ENCODE results near the gene DIPK1A.

The DIPK1A gene

DNA sequence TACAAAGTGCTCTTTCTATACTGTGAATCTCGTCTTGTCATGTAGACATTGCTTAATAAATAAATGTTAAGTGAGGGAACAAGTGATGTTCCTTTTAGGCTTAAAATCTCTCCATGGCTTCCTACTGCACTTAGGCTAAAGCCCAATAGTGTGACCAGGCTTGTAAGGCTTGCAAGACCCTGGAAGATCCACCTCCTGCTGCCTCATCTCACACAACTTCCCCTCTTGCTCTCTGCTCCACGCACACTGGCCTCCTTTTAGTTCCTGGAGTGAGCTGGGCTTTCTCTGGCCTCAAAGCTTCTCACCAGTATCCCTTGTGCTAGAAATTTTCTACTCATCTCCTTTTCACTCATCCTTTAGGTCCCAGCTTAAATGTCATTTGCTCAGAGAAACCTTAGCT, 41.5 kb upstream of the DIPK1A start:
- H3K27ac ChIP-seq, result no peak overlapping the region
- no peaks in the 10 kb centered on the region for H3K36me3 ChIP-seq
- TF ChIP-seq, protein P1, sequence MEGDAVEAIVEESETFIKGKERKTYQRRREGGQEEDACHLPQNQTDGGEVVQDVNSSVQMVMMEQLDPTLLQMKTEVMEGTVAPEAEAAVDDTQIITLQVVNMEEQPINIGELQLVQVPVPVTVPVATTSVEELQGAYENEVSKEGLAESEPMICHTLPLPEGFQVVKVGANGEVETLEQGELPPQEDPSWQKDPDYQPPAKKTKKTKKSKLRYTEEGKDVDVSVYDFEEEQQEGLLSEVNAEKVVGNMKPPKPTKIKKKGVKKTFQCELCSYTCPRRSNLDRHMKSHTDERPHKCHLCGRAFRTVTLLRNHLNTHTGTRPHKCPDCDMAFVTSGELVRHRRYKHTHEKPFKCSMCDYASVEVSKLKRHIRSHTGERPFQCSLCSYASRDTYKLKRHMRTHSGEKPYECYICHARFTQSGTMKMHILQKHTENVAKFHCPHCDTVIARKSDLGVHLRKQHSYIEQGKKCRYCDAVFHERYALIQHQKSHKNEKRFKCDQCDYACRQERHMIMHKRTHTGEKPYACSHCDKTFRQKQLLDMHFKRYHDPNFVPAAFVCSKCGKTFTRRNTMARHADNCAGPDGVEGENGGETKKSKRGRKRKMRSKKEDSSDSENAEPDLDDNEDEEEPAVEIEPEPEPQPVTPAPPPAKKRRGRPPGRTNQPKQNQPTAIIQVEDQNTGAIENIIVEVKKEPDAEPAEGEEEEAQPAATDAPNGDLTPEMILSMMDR (IDR thresholded peaks at IDR 0.05; ENCODE audit: low read depth, low read length), result no peak
- no peak overlapping the region for H3K4me3 ChIP-seq (ENCODE audit: low read depth, low read length)
- no peaks in the 10 kb centered on the region for H3K9me3 ChIP-seq (ENCODE audit: severe bottlenecking)
- DNase-seq, result no peak
- H3K27me3 ChIP-seq (ENCODE audit: insufficient read depth, low read depth, severe bottlenecking), result no peaks in the 10 kb centered on the region

DNA sequence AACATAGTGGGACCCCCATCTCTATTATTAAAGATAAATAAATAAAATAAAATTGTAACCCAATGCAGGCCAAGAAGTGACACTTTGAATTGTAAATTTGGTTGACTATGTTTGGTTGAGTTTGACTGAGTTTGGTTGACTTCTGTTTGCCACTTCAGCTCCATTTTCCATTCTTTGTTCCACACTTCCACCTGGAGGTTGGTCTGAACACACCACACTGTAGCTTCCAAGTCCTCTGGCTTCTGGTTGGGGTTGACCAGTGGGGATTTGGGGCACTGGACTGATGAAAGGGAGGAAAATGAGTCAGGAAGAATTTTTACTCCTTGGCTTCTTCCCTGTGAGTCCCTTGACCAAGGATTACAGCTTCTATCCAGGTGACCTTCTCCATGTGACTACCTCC, 40.6 kb upstream of the DIPK1A start:
- H3K27ac ChIP-seq, result no peak overlapping the region
- no peaks in the 10 kb centered on the region for H3K27me3 ChIP-seq (ENCODE audit: insufficient read depth, low read depth, severe bottlenecking)
- TF ChIP-seq, protein P1 (IDR thresholded peaks at IDR 0.05; ENCODE audit: low read depth, low read length), result no peak
- H3K4me3 ChIP-seq (ENCODE audit: low read depth, low read length), result no peak overlapping the region
- H3K36me3 ChIP-seq, result no peaks in the 10 kb centered on the region
- no peaks in the 10 kb centered on the region for H3K9me3 ChIP-seq (ENCODE audit: severe bottlenecking)
- no peak for DNase-seq

DNA sequence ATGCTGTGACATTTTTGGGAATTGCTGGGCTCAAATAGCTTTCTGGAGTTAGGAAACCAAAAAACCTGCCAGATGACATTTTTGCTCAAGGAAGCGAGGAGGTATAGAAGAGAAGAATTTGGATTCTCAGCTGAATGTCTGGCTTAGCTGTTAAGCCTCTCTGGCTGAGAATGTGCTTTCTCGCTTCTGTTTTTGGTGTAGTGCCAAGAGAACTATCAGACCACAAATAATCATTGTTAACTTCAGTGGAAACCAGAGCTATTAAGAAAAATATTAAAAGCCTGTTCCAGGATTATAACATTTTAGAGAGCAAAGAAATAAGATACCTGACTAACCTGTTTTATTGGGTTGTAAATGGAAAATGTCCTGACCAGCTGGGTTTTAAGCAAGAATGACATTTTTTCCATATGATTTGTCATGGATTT, 39.5 kb upstream of the DIPK1A start:
- H3K9me3 ChIP-seq (ENCODE audit: severe bottlenecking), result no peaks in the 10 kb centered on the region
- H3K27ac ChIP-seq, result no peak overlapping the region
- TF ChIP-seq, protein P1 (IDR thresholded peaks at IDR 0.05; ENCODE audit: low read depth, low read length), result no peak
- DNase-seq, result no peak
- no peaks in the 10 kb centered on the region for H3K27me3 ChIP-seq (ENCODE audit: insufficient read depth, low read depth, severe bottlenecking)
- no peaks in the 10 kb centered on the region for H3K36me3 ChIP-seq
- no peak overlapping the region for H3K4me3 ChIP-seq (ENCODE audit: low read depth, low read length)

DNA sequence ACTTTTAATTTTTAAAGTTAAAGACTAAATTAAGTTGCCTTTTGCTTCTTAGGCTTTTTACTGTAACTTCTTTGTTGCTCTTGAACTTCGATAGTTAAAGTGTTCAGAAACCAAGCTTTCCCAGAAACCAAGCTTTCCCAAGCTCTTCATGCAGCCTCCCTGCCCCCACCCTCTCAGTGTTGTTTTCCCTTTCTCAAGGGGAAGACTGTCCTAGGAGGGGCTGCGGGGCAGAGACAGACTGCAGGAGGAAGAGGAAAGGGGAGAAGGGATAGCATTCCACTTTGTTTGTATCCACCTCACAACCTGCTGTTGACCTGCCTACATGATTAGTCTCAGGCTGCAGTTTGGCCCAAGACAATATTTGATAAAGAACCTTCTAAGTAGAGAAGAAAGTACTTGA, 39.0 kb upstream of the DIPK1A start:
- Histone ChIP-seq H3K4me3 (ENCODE audit: low read depth, low read length) (no peak overlapping the region), H3K36me3 (no peaks in the 10 kb centered on the region), H3K27me3 (ENCODE audit: insufficient read depth, low read depth, severe bottlenecking) (no peaks in the 10 kb centered on the region), H3K27ac (no peak overlapping the region), H3K9me3 (ENCODE audit: severe bottlenecking) (no peaks in the 10 kb centered on the region)
- DNase-seq, result peak; percentile 13
- TF ChIP-seq, protein P1 (IDR thresholded peaks at IDR 0.05; ENCODE audit: low read depth, low read length), result no peak

DNA sequence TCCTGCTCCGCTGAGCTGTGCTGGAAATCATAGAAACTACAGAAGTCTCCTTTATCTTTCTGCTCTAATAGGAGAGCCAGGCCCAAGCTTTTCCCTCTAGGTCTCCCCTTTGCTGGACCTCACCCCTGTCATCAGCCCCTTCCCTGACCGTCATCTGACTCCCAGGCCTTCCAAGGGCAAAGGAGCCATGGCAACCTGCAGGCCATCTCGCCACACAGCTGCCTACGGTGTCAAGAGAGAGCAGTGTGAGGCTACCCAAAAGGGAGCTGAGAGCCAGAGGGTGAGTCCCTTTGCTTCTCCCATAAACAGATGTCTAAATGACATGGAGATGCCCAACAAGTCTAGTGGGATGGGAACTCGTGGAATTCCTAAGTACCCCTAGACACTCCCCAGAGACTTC, 37.6 kb upstream of the DIPK1A start:
- Histone ChIP-seq H3K4me3 (ENCODE audit: low read depth, low read length) (no peak overlapping the region), H3K27ac (no peak overlapping the region), H3K27me3 (ENCODE audit: insufficient read depth, low read depth, severe bottlenecking) (no peaks in the 10 kb centered on the region), H3K36me3 (no peaks in the 10 kb centered on the region), H3K9me3 (ENCODE audit: severe bottlenecking) (no peaks in the 10 kb centered on the region)
- no peak for DNase-seq
- TF ChIP-seq, protein P1 (IDR thresholded peaks at IDR 0.05; ENCODE audit: low read depth, low read length), result no peak
